NCI-H2081 treated with DMSO at 0.1 percent for 48 hours (cell line): Measurements from ENCODE around the gene CYFIP1.

ENCODE experiments used
- DNase-seq: peaks from one replicate; lab custom pipeline; 2025; lab: John Stamatoyannopoulos, UW

The CYFIP1 gene

DNA sequence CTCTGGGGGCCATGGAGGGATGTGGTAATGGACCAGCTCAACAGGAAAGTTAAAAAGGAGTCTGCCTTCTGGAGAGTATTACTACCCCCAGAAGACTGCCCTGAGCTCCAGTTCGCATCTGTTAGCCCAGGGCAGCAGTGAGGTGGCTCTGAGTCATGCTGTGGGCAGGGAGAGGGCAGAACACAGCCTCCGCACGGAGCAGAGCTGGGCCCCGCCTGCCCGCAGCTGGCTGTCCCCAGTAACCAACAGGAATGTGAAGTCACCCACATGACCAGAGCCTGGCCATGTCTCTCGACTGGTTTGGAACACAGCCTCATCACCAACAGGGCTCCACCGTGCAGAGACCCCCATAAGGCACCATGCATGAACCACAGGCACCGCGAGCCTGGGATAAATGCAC is 62.1 kb downstream of the CYFIP1 start:
- no peak for DNase-seq

DNA sequence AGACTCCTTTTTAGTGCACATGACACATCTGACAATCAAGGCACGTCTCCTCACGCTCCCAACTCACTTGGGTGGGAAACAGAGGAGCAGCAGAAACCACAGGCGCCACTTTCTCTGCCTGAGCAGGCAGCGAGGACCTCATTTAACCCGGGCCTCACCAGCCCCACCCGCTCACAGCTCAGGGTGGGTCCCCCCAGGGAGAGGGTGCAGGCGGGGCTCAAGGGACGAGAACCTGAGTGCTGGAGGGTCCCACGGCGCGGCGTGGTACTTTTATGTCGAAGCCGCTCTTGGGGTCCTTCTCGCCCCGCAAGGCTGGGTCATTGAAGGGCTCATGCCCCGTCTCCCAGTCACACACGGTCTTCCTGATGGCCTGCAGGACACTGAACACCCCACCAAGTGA is 62.6 kb downstream of the CYFIP1 start:
- DNase-seq, result no peak

GRCh38 chr15:22916606-22917350 is 63.4 kb downstream of the CYFIP1 start:
- DNase-seq, result no peak

GRCh38 chr15:22915866-22916515 is 64.2 kb downstream of the CYFIP1 start:
- no peak for DNase-seq

GRCh38 chr15:22913646-22914380 is 66.4 kb downstream of the CYFIP1 start:
- no peak for DNase-seq

DNA sequence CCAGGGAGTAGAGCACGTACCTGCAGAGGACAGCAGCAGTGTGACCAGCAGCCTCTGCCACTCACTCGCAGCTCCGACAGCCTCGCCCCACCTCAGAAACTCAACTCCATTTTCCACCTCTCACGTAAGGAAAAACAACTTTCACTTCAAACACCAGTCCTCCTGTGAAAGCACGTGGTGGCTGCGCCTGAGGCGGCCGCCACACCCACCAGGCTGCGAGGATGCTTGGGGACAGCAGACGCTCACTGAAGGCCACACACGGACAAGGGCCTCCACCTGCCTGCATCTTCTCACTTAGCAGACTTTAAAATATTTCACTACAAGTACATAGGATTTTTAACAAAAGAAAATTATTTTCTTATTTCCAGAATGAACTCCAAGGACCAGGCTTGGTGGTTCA is 67.9 kb downstream of the CYFIP1 start:
- DNase-seq, result no peak

DNA sequence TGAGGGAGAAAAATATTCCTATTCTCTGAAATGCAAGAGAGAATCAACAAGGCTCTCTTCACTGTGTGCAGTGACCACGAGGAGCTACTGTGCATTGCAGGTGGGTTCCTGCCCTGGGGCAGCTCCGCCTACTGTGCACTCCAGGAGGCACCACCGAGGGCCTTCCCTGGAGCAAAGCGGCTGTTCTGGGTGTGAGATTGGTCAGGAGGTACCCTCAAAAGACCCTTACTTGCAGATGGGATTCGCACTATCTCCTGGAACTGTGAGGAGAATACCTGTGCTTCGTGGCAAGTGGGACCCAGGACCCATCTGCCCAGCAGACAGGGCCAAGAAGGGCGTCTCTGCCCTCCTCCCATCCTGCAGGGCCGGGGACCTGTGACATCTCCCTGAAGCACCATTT is 68.9 kb downstream of the CYFIP1 start:
- no peak for DNase-seq

GRCh38 chr15:22908830-22909229 is 71.3 kb downstream of the CYFIP1 start:
- DNase-seq, result no peak

GRCh38 chr15:22907161-22907950 is 72.8 kb downstream of the CYFIP1 start:
- no peak for DNase-seq

DNA sequence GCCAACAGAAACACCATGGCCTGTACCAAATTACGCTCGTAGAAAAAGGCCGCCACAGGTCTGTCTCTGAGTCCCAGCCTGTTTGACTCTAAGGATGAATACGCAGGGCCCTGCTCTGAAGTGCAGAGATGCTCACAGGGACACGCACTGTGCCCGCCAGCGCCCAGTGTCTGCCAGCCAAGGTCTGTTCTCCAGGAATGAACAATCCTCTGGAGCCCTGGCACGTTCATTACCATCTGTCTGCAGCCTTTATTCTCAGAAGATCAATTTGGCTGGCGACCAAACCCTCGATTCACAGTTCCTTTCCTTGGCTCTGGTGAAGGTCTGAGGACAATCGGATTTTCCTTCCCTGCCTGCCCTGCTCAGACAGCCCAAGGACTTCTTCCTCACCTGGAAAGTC is 75.4 kb downstream of the CYFIP1 start:
- no peak for DNase-seq

GRCh38 chr15:22903961-22904534 is 76.1 kb downstream of the CYFIP1 start:
- DNase-seq, result no peak

DNA sequence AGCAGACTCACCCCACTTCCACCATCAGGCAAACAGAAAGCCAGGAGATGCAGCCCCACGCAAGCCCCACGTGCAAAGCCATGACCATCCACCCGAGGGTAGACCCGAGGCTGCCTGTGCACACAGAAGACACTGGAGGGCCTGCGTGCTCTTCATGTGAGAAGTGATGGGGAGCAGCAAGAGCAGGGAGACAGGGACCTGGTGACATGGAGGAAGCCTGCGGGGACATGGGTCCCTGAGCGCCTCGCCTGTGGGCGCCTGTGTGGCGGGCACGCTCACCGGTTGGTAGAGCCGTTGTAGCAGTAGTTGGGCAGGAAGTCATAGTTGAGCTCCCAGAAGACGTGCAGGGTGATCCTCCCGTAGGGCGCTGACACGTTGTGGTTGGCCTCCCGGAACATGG is 76.7 kb downstream of the CYFIP1 start:
- DNase-seq, result no peak

GRCh38 chr15:22902981-22903380 is 77.2 kb downstream of the CYFIP1 start:
- no peak for DNase-seq

DNA sequence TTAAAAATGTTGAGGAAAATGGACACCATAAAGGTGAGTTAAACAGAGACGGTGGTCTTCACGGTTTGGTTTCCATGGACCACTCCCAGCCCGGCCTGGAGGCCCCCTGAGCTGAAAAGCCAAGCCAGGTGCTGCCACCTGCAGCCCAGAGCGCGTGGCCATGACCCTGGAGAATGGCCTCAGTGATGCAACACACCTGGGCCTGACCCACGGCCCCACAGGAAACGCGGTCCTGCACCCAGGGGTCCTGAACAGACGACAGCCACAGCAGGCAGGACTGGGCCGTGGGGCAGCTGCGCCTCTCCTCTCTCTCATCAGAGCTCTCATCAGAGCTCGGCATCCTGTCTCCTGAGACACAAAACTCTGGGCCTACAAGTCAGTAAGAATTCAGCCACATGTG is 77.6 kb downstream of the CYFIP1 start:
- DNase-seq, result no peak

DNA sequence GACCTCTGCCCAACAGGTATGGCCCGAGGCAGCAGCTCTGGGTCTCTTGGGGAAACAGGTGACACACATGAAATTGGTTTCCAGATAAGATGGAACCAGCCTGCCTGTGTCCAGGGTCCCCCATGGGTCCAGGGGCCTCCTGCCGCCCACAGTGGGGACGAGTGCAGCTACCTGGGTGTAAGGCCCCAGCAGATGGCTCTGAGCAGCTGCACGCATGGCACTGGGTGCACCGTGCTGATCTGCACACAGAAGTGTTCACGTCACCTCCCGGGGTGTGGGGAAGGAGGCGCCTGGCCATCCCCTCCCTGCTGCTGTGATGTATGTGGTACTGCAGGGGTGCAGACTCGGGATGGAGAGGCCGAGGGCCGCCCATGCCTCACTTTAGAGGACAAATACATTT is 78.1 kb downstream of the CYFIP1 start:
- no peak for DNase-seq

DNA sequence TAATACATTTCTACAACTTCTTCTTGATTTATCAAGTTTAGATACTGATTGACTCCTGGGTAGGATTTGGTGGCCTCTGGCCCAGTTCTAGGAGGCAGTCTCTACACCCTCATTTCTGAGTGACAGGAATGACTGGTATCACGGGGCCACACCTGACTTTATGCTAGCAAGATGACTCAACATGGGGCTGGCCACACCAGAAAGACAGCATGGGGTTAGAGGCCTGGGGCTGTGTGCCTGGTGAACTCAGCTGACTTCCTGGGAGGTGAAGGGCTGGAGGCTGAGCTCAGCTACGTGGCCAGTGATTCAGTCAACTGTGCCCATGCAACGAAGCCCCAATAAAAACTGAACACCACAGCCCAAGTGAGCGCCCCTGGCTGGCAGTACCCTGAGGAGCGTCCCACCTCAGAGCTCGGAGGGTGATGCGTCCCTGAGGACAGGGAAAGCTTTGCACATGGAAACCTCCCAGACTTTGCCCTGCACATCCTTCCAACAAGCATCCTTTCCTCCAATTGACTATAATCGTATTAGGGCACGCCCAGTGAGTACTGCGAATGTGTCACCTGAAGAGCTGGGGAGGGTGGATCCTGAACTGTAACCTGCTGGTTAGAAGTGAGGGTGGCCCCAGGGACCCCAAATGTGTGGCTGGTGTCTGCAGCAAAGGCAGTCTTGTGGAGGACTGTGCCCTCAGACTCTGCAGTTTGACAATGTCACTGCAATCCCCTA is 84.5 kb downstream of the CYFIP1 start:
- no peak for DNase-seq

DNA sequence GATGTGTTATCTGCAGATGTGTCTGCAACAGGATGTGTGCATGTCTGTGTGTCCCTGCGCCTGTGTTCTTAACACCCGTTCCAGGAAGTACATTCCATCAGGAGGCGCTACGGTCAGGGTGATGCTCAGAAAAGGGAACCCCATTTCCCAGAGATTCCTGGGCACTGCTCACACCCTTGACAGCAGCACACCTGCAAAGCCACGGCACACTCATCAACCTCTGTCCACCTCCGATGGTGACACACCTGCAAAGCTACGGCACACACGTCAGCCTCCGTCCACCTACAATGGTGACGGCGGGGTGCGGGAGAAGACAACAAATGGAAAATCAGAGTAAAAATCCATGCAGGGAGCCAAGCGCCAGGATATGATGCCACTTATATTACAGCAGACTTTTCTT is 86.3 kb downstream of the CYFIP1 start:
- no peak for DNase-seq

DNA sequence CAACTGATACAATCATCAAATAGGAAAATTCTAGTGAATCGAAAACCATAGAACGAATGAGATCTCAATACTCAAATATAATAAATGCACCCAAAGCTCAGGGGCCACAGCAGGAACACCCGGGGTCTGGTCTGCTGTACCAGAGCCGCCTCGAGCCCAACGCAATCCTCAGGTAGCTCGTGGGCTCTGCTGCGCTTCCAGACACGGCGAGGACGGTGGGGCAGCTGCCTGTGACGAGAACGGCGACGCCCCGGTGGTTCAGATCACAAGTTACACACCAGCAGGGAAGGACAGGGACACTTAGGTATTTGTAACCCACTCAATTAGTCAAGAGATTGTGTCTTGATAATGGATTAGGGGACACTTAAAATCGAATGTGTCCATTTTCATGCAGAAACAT is 87.1 kb downstream of the CYFIP1 start:
- no peak for DNase-seq

DNA sequence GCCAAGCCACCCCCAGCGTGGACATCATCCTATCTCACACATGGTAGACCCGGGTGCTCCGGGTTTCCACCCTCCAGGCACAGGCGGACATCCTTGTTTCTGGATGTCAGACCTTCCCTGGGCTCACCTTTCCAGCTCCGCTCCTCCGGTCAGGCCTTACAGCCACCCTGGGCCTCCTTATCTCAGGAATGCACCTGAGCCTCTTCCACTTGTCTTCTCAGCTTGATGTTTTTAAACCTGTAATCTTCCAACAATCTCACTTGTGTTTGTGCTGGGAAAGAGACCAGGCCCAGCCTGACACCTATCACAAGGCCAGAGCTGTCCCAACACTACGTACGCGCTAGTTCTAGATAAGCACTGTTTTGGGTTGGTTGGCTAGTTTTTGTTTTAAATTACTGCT is 87.8 kb downstream of the CYFIP1 start:
- DNase-seq, result no peak

- DNase-seq, result no peak
Observed at GRCh38 chr15:22891426-22892210, 88.5 kb downstream of the CYFIP1 start.

DNA sequence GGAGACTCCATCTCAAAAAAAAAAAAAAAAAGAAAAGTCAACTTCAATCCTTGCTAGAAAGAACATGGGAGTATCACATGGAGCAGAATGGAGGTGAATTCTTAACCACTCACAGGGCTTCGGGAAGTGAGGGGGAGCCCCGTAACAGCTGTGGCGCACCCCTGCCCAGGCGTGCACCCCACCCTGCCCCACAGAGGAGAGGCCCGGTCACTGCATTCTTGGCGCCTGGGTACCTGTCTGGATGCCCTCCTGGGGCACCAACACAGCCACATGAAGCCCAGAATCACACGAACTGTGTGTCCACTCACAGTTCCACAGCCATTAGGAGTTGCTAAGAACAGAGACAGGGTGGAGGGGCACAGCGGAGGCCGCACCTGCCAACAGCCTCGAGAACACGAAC is 89.9 kb downstream of the CYFIP1 start:
- DNase-seq, result no peak
